Kidney (tissue), 14 donors: ENCODE results near the gene NDUFB4. TPM values are rescaled to one million over a fixed set of nuclear protein-coding genes. Genes with fewer than 3 reads are reported as not detected.

Source experiments
- DNase-seq, 5 donors: peaks; one replicate each; pipeline ENCODE4 v3.0.0-alpha.2; 2013 to 2020
- FAIRE-seq: peaks from 2 replicates; lab custom pipeline; 2012; peaks lifted over from hg19 to GRCh38; lab: Jason Lieb, UNC
- H3K27ac ChIP-seq, 2 donors: one replicate each; pipeline ENCODE4 v1.7.0; 2013; ENCODE audit warnings: low read depth in 2 of 2, low read length in 2 of 2, inconsistent platforms in 1 of 2
- H3K27me3 ChIP-seq: one replicate; pipeline ENCODE4 v1.7.1; 2013; ENCODE audit warnings: low read length, inconsistent platforms; ENCODE audit not compliant: control insufficient read depth, insufficient read depth
- H3K36me3 ChIP-seq, 3 donors: one replicate each; pipeline versions ENCODE4 v1.7.0 to v1.7.1; 2013; ENCODE audit warnings: low read length in 3 of 3, control low read depth in 1 of 3, inconsistent platforms in 1 of 3; ENCODE audit not compliant: insufficient read depth in 3 of 3, control insufficient read depth in 2 of 3
- H3K4me1 ChIP-seq, 3 donors: one replicate each; pipeline versions ENCODE4 v1.7.0 to v1.7.1; 2013; ENCODE audit warnings: low read length in 3 of 3, inconsistent platforms in 1 of 3, low read depth in 1 of 3; ENCODE audit not compliant: control insufficient read depth in 2 of 3, insufficient read depth in 2 of 3
- H3K4me3 ChIP-seq, 3 donors: one replicate each; pipeline versions ENCODE4 v1.7.0 to v1.8.1; 2013; ENCODE audit warnings: low read length in 3 of 3, control low read depth in 1 of 3, inconsistent platforms in 1 of 3
- H3K9ac ChIP-seq, 3 donors: one replicate each; pipeline versions ENCODE4 v1.7.0 to v1.7.1; 2013; ENCODE audit warnings: low read length in 3 of 3, control low read depth in 1 of 3, inconsistent platforms in 1 of 3
- H3K9me3 ChIP-seq, 3 donors: one replicate each; pipeline versions ENCODE4 v1.7.0 to v1.7.1; 2013; ENCODE audit warnings: low read length in 3 of 3, control low read depth in 1 of 3, inconsistent platforms in 1 of 3; ENCODE audit not compliant: control insufficient read depth in 2 of 3, insufficient read depth in 1 of 3
- CTCF ChIP-seq: IDR thresholded peaks from 3 replicates; pipeline ENCODE4 v1.5.1; 2012; ENCODE audit warnings: mild to moderate bottlenecking, moderate library complexity, borderline replicate concordance; ENCODE audit not compliant: insufficient read depth; ENCODE audit errors: extremely low read depth
- intact Hi-C: fragments of 100-400 bp; cut with DNase I; formaldehyde crosslinking; loops from one replicate; pipeline ENCODE4 v1.11.1; 2022
- polyA plus RNA-seq: library from polyadenylated mRNA; stranded (reverse); fragments of 350-450 nt; fragmentation: Illumina TruSeq; extraction: RNeasy Lipid Tissue Mini Kit (QIAGEN cat#74804); gene quantifications from one replicate; pipeline ENCODE4 v1.2.3, GENCODE V29; 2014; ENCODE audit warnings: low read depth, low replicate concordance; ENCODE audit not compliant: insufficient read depth
- total RNA-seq: library from RNA; stranded (reverse); fragmentation: NEBNext Ultra II Directional; extraction: Animal tissue kit (Norgen Biotek cat#: 25700); gene quantifications from one replicate; pipeline ENCODE4 v1.2.1, GENCODE V29; 2021
- donor health status: control.
- donor health status: control.
- donor health status: control.
- donor health status: control.
- donor health status: control.
- donor health status: DM: yes; HTN: yes; CAD: no.
- donor health status: Normal renal cell carcinoma (clear cell type).

Gene NDUFB4
- total and polyA plus RNA-seq, 2 donors from 2014 or later, result 109 to 457 TPM

GRCh38 chr3:120622870-120623726, 27.0 kb downstream of the NDUFB4 start:
- FAIRE-seq, result no peak

DNA sequence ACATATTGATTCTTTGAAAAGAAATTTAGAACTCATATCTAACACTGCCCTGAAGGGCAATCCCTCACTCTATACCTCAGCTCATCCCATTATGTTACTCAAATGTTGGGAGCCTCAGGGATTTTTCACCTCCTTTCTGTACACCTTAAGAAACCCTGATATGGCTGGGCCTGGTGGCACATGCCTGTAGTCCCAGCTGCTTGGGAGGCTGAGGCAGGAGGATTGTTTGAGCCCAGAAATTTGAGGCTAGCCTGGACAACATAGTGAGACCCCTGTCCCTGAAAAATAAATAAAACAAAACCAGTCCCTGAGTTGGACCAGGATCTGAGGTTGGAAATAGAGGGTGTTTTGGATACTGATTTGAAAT, 27.6 kb downstream of the NDUFB4 start:
- DNase-seq (no peak), FAIRE-seq (no peak)
- Histone ChIP-seq H3K27me3 (no peaks in the 10 kb centered on the region), H3K9ac (no peak overlapping the region), H3K27ac (no peak overlapping the region), H3K4me3 (no peak overlapping the region), H3K4me1 (no peaks in the 10 kb centered on the region), H3K9me3 (peaks cover 0 to 15% (median 0%) of the 10 kb centered on the region in 3 donors), H3K36me3 (peaks cover 0 to 11% (median 4%) of the 10 kb centered on the region in 3 donors)
- intact Hi-C loops, result no loop called here
- no peak for TF ChIP-seq CTCF

More at GRCh38 chr3:120622870-120623726, 27.0 kb downstream of the NDUFB4 start:
- no peak for TF ChIP-seq CTCF
- no peaks in the 10 kb centered on the region for H3K27me3 ChIP-seq
- H3K27ac ChIP-seq, result no peak overlapping the region
- H3K4me3 ChIP-seq, result no peak overlapping the region
- H3K36me3 ChIP-seq, result peaks cover 0 to 9% (median 4%) of the 10 kb centered on the region in 3 donors
- no peak overlapping the region for H3K9ac ChIP-seq
- H3K4me1 ChIP-seq, result no peaks in the 10 kb centered on the region
- peaks cover 0 to 15% (median 0%) of the 10 kb centered on the region in 3 donors for H3K9me3 ChIP-seq
- intact Hi-C loops, result no loop called here
- no peak for DNase-seq

- H3K27me3 ChIP-seq, result no peaks in the 10 kb centered on the region
- no peak for TF ChIP-seq CTCF
- FAIRE-seq, result no peak
Measured at GRCh38 chr3:120625159-120625586, 29.0 kb downstream of the NDUFB4 start.

More at GRCh38 chr3:120625159-120625586, 29.0 kb downstream of the NDUFB4 start:
- peaks cover 0 to 15% (median 0%) of the 10 kb centered on the region in 3 donors for H3K9me3 ChIP-seq
- no peaks in the 10 kb centered on the region for H3K4me1 ChIP-seq
- intact Hi-C loops, result no loop called here
- H3K36me3 ChIP-seq, result peaks cover 0 to 11% (median 4%) of the 10 kb centered on the region in 3 donors
- no peak overlapping the region for H3K27ac ChIP-seq
- DNase-seq, result no peak
- no peak overlapping the region for H3K9ac ChIP-seq
- no peak overlapping the region for H3K4me3 ChIP-seq
